Measurements from ENCODE around the gene CLIC5.

GRCh38 chr6:45998524-45998923 is 17.1 kb downstream of the CLIC5 start:
- TF ChIP-seq, protein P1, sequence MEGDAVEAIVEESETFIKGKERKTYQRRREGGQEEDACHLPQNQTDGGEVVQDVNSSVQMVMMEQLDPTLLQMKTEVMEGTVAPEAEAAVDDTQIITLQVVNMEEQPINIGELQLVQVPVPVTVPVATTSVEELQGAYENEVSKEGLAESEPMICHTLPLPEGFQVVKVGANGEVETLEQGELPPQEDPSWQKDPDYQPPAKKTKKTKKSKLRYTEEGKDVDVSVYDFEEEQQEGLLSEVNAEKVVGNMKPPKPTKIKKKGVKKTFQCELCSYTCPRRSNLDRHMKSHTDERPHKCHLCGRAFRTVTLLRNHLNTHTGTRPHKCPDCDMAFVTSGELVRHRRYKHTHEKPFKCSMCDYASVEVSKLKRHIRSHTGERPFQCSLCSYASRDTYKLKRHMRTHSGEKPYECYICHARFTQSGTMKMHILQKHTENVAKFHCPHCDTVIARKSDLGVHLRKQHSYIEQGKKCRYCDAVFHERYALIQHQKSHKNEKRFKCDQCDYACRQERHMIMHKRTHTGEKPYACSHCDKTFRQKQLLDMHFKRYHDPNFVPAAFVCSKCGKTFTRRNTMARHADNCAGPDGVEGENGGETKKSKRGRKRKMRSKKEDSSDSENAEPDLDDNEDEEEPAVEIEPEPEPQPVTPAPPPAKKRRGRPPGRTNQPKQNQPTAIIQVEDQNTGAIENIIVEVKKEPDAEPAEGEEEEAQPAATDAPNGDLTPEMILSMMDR (IDR thresholded peaks at IDR 0.05; ENCODE audit: low read length) = no peak
- no peak for TF ChIP-seq EZH2 (IDR thresholded peaks at IDR 0.05; ENCODE audit: borderline replicate concordance, low read length)
